HepG2 (cell line): ENCODE results near the gene MRPS31. TPM values are rescaled to one million over a fixed set of nuclear protein-coding genes. Genes with fewer than 3 reads are reported as not detected.

Source experiments
- DPF2 ChIP-seq: sonication (generic); formaldehyde crosslinking; IDR thresholded peaks from 2 replicates; pipeline ENCODE4 v1.4.0; 2020; ENCODE audit warnings: mild to moderate bottlenecking, low read depth, missing genetic modification reagents, borderline replicate concordance
- EED ChIP-seq: sonication (generic); formaldehyde crosslinking; IDR thresholded peaks from 2 replicates; pipeline ENCODE4 v1.5.0; 2020; ENCODE audit warnings: mild to moderate bottlenecking, missing genetic modification reagents
- EP300 ChIP-seq, 3 experiments: sonication (generic) in 1 of 3; formaldehyde crosslinking in 1 of 3; IDR thresholded peaks; 2 replicates each; pipeline versions ENCODE4 v1.5.1 to v1.6.1; 2011 to 2020; ENCODE audit warnings: low read depth in 2 of 3, low read length in 2 of 3, borderline replicate concordance in 1 of 3, improper control_type of control experiment in 1 of 3, mild to moderate bottlenecking in 1 of 3, missing genetic modification reagents in 1 of 3, moderate library complexity in 1 of 3
- GATA4 ChIP-seq: sonication (generic); IDR thresholded peaks from 2 replicates; pipeline ENCODE4 v1.6.1; 2016; ENCODE audit warnings: antibody characterized with exemption, low read depth, borderline replicate concordance
- IRF2 ChIP-seq: IDR thresholded peaks from 2 replicates; pipeline ENCODE4 v1.6.1; 2018; ENCODE audit warnings: missing genetic modification reagents, missing compliant biosample characterization
- PCBP1 ChIP-seq: fragments of 200-400 bp; formaldehyde crosslinking; IDR thresholded peaks from 2 replicates; pipeline ENCODE4 v1.6.1; 2017; ENCODE audit warnings: mild to moderate bottlenecking, low read depth, low read length, borderline replicate concordance
- PHF20 ChIP-seq: sonication (generic); formaldehyde crosslinking; IDR thresholded peaks from 2 replicates; pipeline ENCODE4 v1.5.0; 2020; ENCODE audit warnings: mild to moderate bottlenecking, missing genetic modification reagents
- RERE ChIP-seq: IDR thresholded peaks from 2 replicates; pipeline ENCODE4 v1.6.1; 2016; ENCODE audit warnings: low read depth, missing genetic modification reagents, missing compliant biosample characterization
- SAP130 ChIP-seq: IDR thresholded peaks from 2 replicates; pipeline ENCODE4 v1.6.1; 2016; ENCODE audit warnings: low read depth
- SNAPC4 ChIP-seq: sonication (generic); formaldehyde crosslinking; IDR thresholded peaks from 2 replicates; pipeline ENCODE4 v1.4.0; 2020; ENCODE audit warnings: mild to moderate bottlenecking, missing genetic modification reagents
- SOX13 ChIP-seq, 3 experiments: fragments of 450-650 bp in 1 of 3; sonication (generic) in 1 of 3; formaldehyde crosslinking in 1 of 3; IDR thresholded peaks in 2 of 3; conservative IDR thresholded peaks in 1 of 3; 2 replicates each; pipeline versions ENCODE4 v1.5.0 to v1.6.1; 2016 to 2020; ENCODE audit warnings: antibody characterized with exemption in 1 of 3, mild to moderate bottlenecking in 1 of 3, missing compliant biosample characterization in 1 of 3, missing genetic modification reagents in 1 of 3, moderate library complexity in 1 of 3
- ZNF33B ChIP-seq: sonication (generic); formaldehyde crosslinking; IDR thresholded peaks from 2 replicates; pipeline ENCODE4 v1.5.1; 2020; ENCODE audit warnings: mild to moderate bottlenecking, missing genetic modification reagents
- ZNF510 ChIP-seq: sonication (generic); formaldehyde crosslinking; IDR thresholded peaks from 2 replicates; pipeline ENCODE4 v1.4.0; 2020; ENCODE audit warnings: low read depth, mild to moderate bottlenecking, missing genetic modification reagents
- polyA plus RNA-seq, 8 experiments: library from polyadenylated mRNA; depleted of rRNA in 3 of 8; stranded (reverse) in 7 of 8; unstranded in 1 of 8; fragments of >200 nt; fragmentation: Illumina TruSeq in 4 of 8; extraction: Trizol in 4 of 8; gene quantifications; 2 replicates each; pipeline versions ENCODE4 v1.2.1 to v1.2.3, GENCODE V29; 2011 to 2016; ENCODE audit warnings: low read depth in 4 of 8, missing spikeins in 1 of 8, mixed read lengths in 1 of 8; ENCODE audit not compliant: insufficient read depth in 1 of 8
- total RNA-seq, 5 experiments: library from RNA; depleted of rRNA; stranded (reverse); fragments of >200 nt; fragmentation: Illumina TruSeq; extraction: Trizol; gene quantifications; 2 replicates each; pipeline ENCODE4 v1.2.3, GENCODE V29; 2016; ENCODE audit warnings: low read depth in 1 of 5

MRPS31 gene
- total and polyA plus RNA-seq, 2 of the 13 experiments (the other 11 are each of a cell fraction or from before 2014, with no cell fraction given): 23.7 to 34.1 TPM

- TF ChIP-seq SOX13 (IDR thresholded peaks at IDR 0.05): 0 out of 2 replicates have a peak, but pooled peaks have one; percentile 27
- peak in 1 of 2 experiments; percentile 74; a peak in 2 of 4 replicates for TF ChIP-seq SOX13 (CRISPR knock-in tag; conservative IDR thresholded peaks at IDR 0.05 in 1 of 2, IDR thresholded peaks at IDR 0.05 in 1 of 2)
- TF ChIP-seq PCBP1: no peak
- TF ChIP-seq SAP130 (CRISPR knock-in tag): peak; percentile 87
- TF ChIP-seq ZNF510 (CRISPR knock-in tag): no peak
- TF ChIP-seq SNAPC4: no peak
- TF ChIP-seq EED (CRISPR knock-in tag): no peak
- TF ChIP-seq PHF20 (CRISPR knock-in tag): no peak
- TF ChIP-seq ZNF33B (CRISPR knock-in tag): no peak
- peak in 1 of 2 experiments; percentile 83; a peak in 2 of 4 replicates for TF ChIP-seq EP300 (IDR thresholded peaks at IDR 0.05; ENCODE audit: low read depth in 2 of 2, low read length in 2 of 2)
- TF ChIP-seq EP300 (CRISPR knock-in tag; IDR thresholded peaks at IDR 0.05; ENCODE audit: borderline replicate concordance): peak; percentile 84
- TF ChIP-seq IRF2 (CRISPR knock-in tag): peak; percentile 58; the same call in 1 of the 2 replicates
- TF ChIP-seq DPF2 (CRISPR knock-in tag): peak; percentile 86
- TF ChIP-seq GATA4: peak; percentile 71; the same call in 1 of the 2 replicates
- TF ChIP-seq RERE (CRISPR knock-in tag): peak; percentile 66; the same call in 1 of the 2 replicates
Measured at GRCh38 chr13:40786568-40786996, 15.6 kb upstream of the MRPS31 start (continued).
